ENCODE results near the gene TDRD12.
"Not testable (repeated sequence)": the region's sequence is repeated elsewhere in the genome, so short reads cannot be mapped to it uniquely, and the experiment has no call there.

Gene TDRD12

GRCh38 chr19:32744555-32745325, 25.2 kb downstream of the TDRD12 start:
- no peak overlapping the region for H2AFZ ChIP-seq (ENCODE audit: low read depth, low read length, severe bottlenecking)

GRCh38 chr19:32745594-32746251, 26.2 kb downstream of the TDRD12 start:
- not testable (repeated sequence) for H3K4me3 ChIP-seq (ENCODE audit: insufficient read depth, low read length, poor library complexity, severe bottlenecking); H2AFZ ChIP-seq (ENCODE audit: low read depth, low read length, severe bottlenecking); H3K27me3 ChIP-seq (ENCODE audit: low read length); H3K4me2 ChIP-seq (ENCODE audit: low read depth, low read length, poor library complexity, severe bottlenecking); H3K36me3 ChIP-seq (ENCODE audit: low read length); H3K79me2 ChIP-seq (ENCODE audit: insufficient read depth, low read length); H3K9me3 ChIP-seq (ENCODE audit: insufficient read depth, low read length); H3K27ac ChIP-seq (ENCODE audit: low read depth, low read length); H3K9me2 ChIP-seq (replicated peaks; ENCODE audit: insufficient read depth, low read length); H4K20me1 ChIP-seq (ENCODE audit: low read depth, low read length); H3K9ac ChIP-seq (ENCODE audit: low read length); H3F3A ChIP-seq (ENCODE audit: insufficient read depth)

More at GRCh38 chr19:32744555-32745325, 25.2 kb downstream of the TDRD12 start:
- no peak overlapping the region for H3K27ac ChIP-seq (ENCODE audit: low read depth, low read length)
- no peaks in the 10 kb centered on the region for H3K79me2 ChIP-seq (ENCODE audit: insufficient read depth, low read length)
- H3K9me3 ChIP-seq (ENCODE audit: insufficient read depth, low read length): no peaks in the 10 kb centered on the region
- no peaks in the 10 kb centered on the region for H3K9me2 ChIP-seq (replicated peaks; ENCODE audit: insufficient read depth, low read length)
- H3K36me3 ChIP-seq (ENCODE audit: low read length): no peaks in the 10 kb centered on the region
- H4K20me1 ChIP-seq (ENCODE audit: low read depth, low read length): no peaks in the 10 kb centered on the region
- no peak overlapping the region for H3K4me2 ChIP-seq (ENCODE audit: low read depth, low read length, poor library complexity, severe bottlenecking)
- H3K27me3 ChIP-seq (ENCODE audit: low read length): no peaks in the 10 kb centered on the region
- no peak overlapping the region for H3K4me3 ChIP-seq (ENCODE audit: insufficient read depth, low read length, poor library complexity, severe bottlenecking)
- no peaks in the 10 kb centered on the region for H3F3A ChIP-seq (ENCODE audit: insufficient read depth)
- TF ChIP-seq CTCF (IDR thresholded peaks at IDR 0.05; ENCODE audit: insufficient read depth, low read length, poor library complexity, severe bottlenecking) (no peak), EZH2phosphoT487 (conservative IDR thresholded peaks at IDR 0.05; ENCODE audit: low read length) (no peak)
- no peak overlapping the region for H3K9ac ChIP-seq (ENCODE audit: low read length)

- not testable (repeated sequence) for H3K4me2 ChIP-seq (ENCODE audit: low read depth, low read length, poor library complexity, severe bottlenecking); H3K9ac ChIP-seq (ENCODE audit: low read length); H3K9me2 ChIP-seq (replicated peaks; ENCODE audit: insufficient read depth, low read length); H4K20me1 ChIP-seq (ENCODE audit: low read depth, low read length); H3K4me3 ChIP-seq (ENCODE audit: insufficient read depth, low read length, poor library complexity, severe bottlenecking); H3K79me2 ChIP-seq (ENCODE audit: insufficient read depth, low read length); H3K36me3 ChIP-seq (ENCODE audit: low read length); H3K27me3 ChIP-seq (ENCODE audit: low read length); H3K27ac ChIP-seq (ENCODE audit: low read depth, low read length); H2AFZ ChIP-seq (ENCODE audit: low read depth, low read length, severe bottlenecking); H3F3A ChIP-seq (ENCODE audit: insufficient read depth); H3K9me3 ChIP-seq (ENCODE audit: insufficient read depth, low read length)
These were observed 27.1 kb downstream of the TDRD12 start for GRCh38 chr19:32746631-32747196.

GRCh38 chr19:32748497-32748896, 28.9 kb downstream of the TDRD12 start:
- H4K20me1 ChIP-seq (ENCODE audit: low read depth, low read length): no peaks in the 10 kb centered on the region
- no peak overlapping the region for H3K27ac ChIP-seq (ENCODE audit: low read depth, low read length)
- no peaks in the 10 kb centered on the region for H3K36me3 ChIP-seq (ENCODE audit: low read length)
- no peaks in the 10 kb centered on the region for H3K9me3 ChIP-seq (ENCODE audit: insufficient read depth, low read length)
- no peak for TF ChIP-seq CTCF (IDR thresholded peaks at IDR 0.05; ENCODE audit: insufficient read depth, low read length, poor library complexity, severe bottlenecking)
- no peak for TF ChIP-seq EZH2phosphoT487 (conservative IDR thresholded peaks at IDR 0.05; ENCODE audit: low read length)
- no peaks in the 10 kb centered on the region for H3F3A ChIP-seq (ENCODE audit: insufficient read depth)
- no peak overlapping the region for H3K4me3 ChIP-seq (ENCODE audit: insufficient read depth, low read length, poor library complexity, severe bottlenecking)
- H3K27me3 ChIP-seq (ENCODE audit: low read length): no peaks in the 10 kb centered on the region
- H3K4me2 ChIP-seq (ENCODE audit: low read depth, low read length, poor library complexity, severe bottlenecking): no peak overlapping the region
- no peak overlapping the region for H3K9ac ChIP-seq (ENCODE audit: low read length)
- H2AFZ ChIP-seq (ENCODE audit: low read depth, low read length, severe bottlenecking): no peak overlapping the region
- H3K79me2 ChIP-seq (ENCODE audit: insufficient read depth, low read length): no peaks in the 10 kb centered on the region
- H3K9me2 ChIP-seq (replicated peaks; ENCODE audit: insufficient read depth, low read length): no peaks in the 10 kb centered on the region

Data from SU-DHL-6 (cell line).